GM18907 (cell line): ENCODE results near the gene CACNA1A.
"Not testable (repeated sequence)": the region's sequence is repeated elsewhere in the genome, so short reads cannot be mapped to it uniquely, and the experiment has no call there.

Experiments
- ATAC-seq: cut with Tn5 transposase; IDR thresholded peaks from one replicate; pipeline ENCODE4 v1.9.1; 2021; ENCODE audit warnings: mild to moderate bottlenecking, moderate library complexity; ENCODE audit not compliant: unreplicated experiment

CACNA1A gene

GRCh38 chr19:13282486-13283065 is 223.7 kb downstream of the CACNA1A start:
- ATAC-seq = no peak

GRCh38 chr19:13281567-13282291 is 224.6 kb downstream of the CACNA1A start:
- ATAC-seq = no peak

- ATAC-seq = peak; percentile 64
Measured at GRCh38 chr19:13277104-13277809, 229.0 kb downstream of the CACNA1A start.

- ATAC-seq = no peak
Measured at GRCh38 chr19:13275016-13275722, 231.1 kb downstream of the CACNA1A start.

- ATAC-seq = no peak
Measured at GRCh38 chr19:13270514-13271105, 235.7 kb downstream of the CACNA1A start.

GRCh38 chr19:13269348-13269747 is 236.9 kb downstream of the CACNA1A start:
- no peak for ATAC-seq

GRCh38 chr19:13267889-13268288 is 238.4 kb downstream of the CACNA1A start:
- no peak for ATAC-seq

GRCh38 chr19:13267131-13267530 is 239.1 kb downstream of the CACNA1A start:
- no peak for ATAC-seq

GRCh38 chr19:13262450-13262849 is 243.8 kb downstream of the CACNA1A start:
- no peak for ATAC-seq

GRCh38 chr19:13260883-13261653 is 245.2 kb downstream of the CACNA1A start:
- ATAC-seq = peak; percentile 73

- no peak for ATAC-seq
Measured at GRCh38 chr19:13256918-13257317, 249.4 kb downstream of the CACNA1A start.

- not testable (repeated sequence) for ATAC-seq
Measured at GRCh38 chr19:13256398-13256797, 249.9 kb downstream of the CACNA1A start.

GRCh38 chr19:13255719-13256059 is 250.6 kb downstream of the CACNA1A start:
- no peak for ATAC-seq

- ATAC-seq = no peak
Measured at GRCh38 chr19:13255041-13255718, 251.1 kb downstream of the CACNA1A start.

GRCh38 chr19:13252569-13253335 is 253.5 kb downstream of the CACNA1A start:
- ATAC-seq = no peak

- no peak for ATAC-seq
Measured at GRCh38 chr19:13244920-13245319, 261.4 kb downstream of the CACNA1A start.

- ATAC-seq = no peak
Measured at GRCh38 chr19:13241231-13242104, 264.8 kb downstream of the CACNA1A start.
